ENCODE results near the gene REPS1. TPM values are rescaled to one million over a fixed set of nuclear protein-coding genes. Genes with fewer than 3 reads are reported as not detected.

REPS1 gene
- total and polyA plus RNA-seq, 7 experiments from 2014 or later: 24.7 to 74.6 (median 65.4) TPM

DNA sequence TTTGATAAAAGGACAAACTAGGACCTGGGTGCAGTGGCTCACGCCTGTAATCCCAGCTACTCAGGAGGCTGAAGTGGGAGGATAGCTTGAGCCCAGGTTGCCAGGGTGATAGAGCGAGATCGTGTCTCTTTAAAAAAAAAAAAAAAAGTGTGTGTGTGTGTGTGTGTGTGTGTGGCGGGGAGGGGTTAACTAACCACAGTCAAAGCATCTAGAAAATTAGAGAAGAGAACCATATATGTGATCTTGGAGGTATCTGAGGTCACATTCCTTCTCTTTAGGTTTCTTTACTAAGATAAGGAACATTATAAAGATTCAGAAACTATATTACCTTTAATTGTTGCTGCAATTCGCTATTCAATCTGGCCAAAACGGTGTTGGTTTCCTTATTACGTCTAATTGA is 80.9 kb downstream of the REPS1 start:
- no peaks in the 10 kb centered on the region for H3K9me3 ChIP-seq (ENCODE audit: control insufficient read depth in 2 of 3, low read length in 3 of 3)
- intact Hi-C loops (cut with micrococcal nuclease): no loop called here
- H3K27ac ChIP-seq (ENCODE audit: low read depth, low read length): no peak overlapping the region
- Mint-ChIP-seq H3K36me3 (peaks cover 20 to 68% (median 49%) of the 10 kb centered on the region in 5 donors), H3K4me1 (peaks cover 0 to 5% (median 0%) of the 10 kb centered on the region in 7 donors), H3K27me3 (no peaks in the 10 kb centered on the region), H3K4me3 (no peak overlapping the region), H3K27ac (peak overlapping the region in 2 of 9 donors; percentile 12 to 14), H3K9me3 (no peaks in the 10 kb centered on the region)
- DNase-seq: no peak
- H3K4me1 ChIP-seq (ENCODE audit: control insufficient read depth in 2 of 2, insufficient read depth in 2 of 2, low read length in 2 of 2): no peaks in the 10 kb centered on the region
- H3K4me3 ChIP-seq (ENCODE audit: low read length): no peak overlapping the region
- POLR2A ChIA-PET: no interaction called here
- H3K36me3 ChIP-seq (ENCODE audit: control insufficient read depth in 2 of 3, insufficient read depth in 3 of 3, low read length in 3 of 3): peaks cover 0 to 76% (median 30%) of the 10 kb centered on the region in 3 experiments
- CTCF ChIA-PET: no interaction called here
- no peak for ATAC-seq
- H3K27me3 ChIP-seq (ENCODE audit: control insufficient read depth in 2 of 2, insufficient read depth in 2 of 2, low read length in 2 of 2): no peaks in the 10 kb centered on the region

DNA sequence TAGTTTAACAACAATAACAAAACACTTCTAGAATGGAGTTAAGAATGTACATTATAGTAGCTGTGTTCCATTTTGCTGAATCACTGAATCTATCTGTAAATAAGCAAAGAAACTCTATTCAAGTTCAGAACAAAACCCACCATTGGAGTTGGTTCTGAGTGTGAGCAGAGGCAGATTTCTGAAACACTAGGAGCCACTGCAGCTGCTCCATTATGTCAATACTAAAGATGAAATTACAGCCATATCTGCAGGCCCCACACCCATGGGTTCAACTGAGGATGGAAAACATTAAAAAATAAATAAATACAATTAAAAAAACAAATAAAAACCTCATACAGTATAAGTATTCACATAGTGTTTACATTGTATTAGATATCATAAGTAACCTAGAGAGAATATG is 91.0 kb downstream of the REPS1 start:
- intact Hi-C loops (cut with micrococcal nuclease): no loop called here

DNA sequence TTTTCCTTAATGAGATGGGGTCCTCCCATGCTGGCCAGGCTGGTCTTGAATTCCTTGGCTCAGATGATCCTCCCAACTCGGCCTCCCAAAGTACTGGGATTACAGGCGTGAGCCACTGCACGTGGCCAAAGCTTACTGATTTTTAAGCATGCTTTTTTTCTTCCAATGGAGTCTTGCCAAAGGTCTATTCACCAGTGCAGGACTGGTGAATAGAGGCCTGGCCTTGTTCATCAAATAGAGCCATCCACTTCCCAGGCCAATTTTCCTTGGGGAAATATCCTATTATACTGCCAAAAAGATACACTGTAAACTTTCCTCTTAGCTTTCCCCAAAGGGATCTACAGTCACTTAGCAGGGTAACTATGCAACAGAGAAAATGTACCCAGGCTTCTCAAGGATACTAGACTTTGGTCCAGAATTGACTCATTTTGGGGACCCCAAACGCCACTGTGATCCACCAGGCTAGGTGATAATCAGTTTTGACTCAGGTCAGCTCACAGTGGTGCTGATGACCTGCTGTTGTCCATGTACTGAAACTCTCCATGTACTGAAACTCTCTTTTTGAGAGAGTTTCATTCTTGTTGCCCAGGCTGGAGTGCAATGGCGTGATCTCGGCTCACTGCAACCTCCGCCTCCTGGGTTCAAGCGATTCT is 91.8 kb downstream of the REPS1 start:
- Histone ChIP-seq H3K4me1 (ENCODE audit: control insufficient read depth in 2 of 2, insufficient read depth in 2 of 2, low read length in 2 of 2) (no peaks in the 10 kb centered on the region), H3K9me3 (ENCODE audit: control insufficient read depth in 2 of 3, low read length in 3 of 3) (no peaks in the 10 kb centered on the region), H3K27ac (ENCODE audit: low read depth, low read length) (no peak overlapping the region), H3K36me3 (ENCODE audit: control insufficient read depth in 2 of 3, insufficient read depth in 3 of 3, low read length in 3 of 3) (peaks cover 0 to 12% (median 0%) of the 10 kb centered on the region in 3 experiments), H3K4me3 (ENCODE audit: low read length) (no peak overlapping the region), H3K27me3 (ENCODE audit: control insufficient read depth in 2 of 2, insufficient read depth in 2 of 2, low read length in 2 of 2) (no peaks in the 10 kb centered on the region)
- ATAC-seq (no peak), DNase-seq (no peak)
- Mint-ChIP-seq H3K27ac (no peak overlapping the region), H3K27me3 (no peaks in the 10 kb centered on the region), H3K4me3 (no peak overlapping the region), H3K36me3 (peaks cover 4 to 39% (median 32%) of the 10 kb centered on the region in 5 donors), H3K9me3 (peaks cover 0 to 11% (median 0%) of the 10 kb centered on the region in 11 donors), H3K4me1 (no peaks in the 10 kb centered on the region)
- intact Hi-C loops (cut with micrococcal nuclease): no loop called here
- POLR2A ChIA-PET: interaction anchor here (0.6 kb wide), 1 partner anchor 53 kb away, joined by 3 read pairs; no protein-coding TSS in a partner anchor
- CTCF ChIA-PET: interaction anchor here (0.7 kb wide), 1 partner anchor 46 kb away, joined by 7 read pairs; no protein-coding TSS in a partner anchor

More for the DNA sequence above, 91.0 kb downstream of the REPS1 start:
- Mint-ChIP-seq H3K4me3 (no peak overlapping the region), H3K36me3 (peaks cover 4 to 38% (median 36%) of the 10 kb centered on the region in 5 donors), H3K27ac (peak overlapping the region in 1 of 9 donors; percentile 15), H3K27me3 (no peaks in the 10 kb centered on the region), H3K9me3 (peaks cover 0 to 6% (median 0%) of the 10 kb centered on the region in 11 donors), H3K4me1 (no peaks in the 10 kb centered on the region)
- Histone ChIP-seq H3K4me1 (ENCODE audit: control insufficient read depth in 2 of 2, insufficient read depth in 2 of 2, low read length in 2 of 2) (no peaks in the 10 kb centered on the region), H3K27ac (ENCODE audit: low read depth, low read length) (no peak overlapping the region), H3K36me3 (ENCODE audit: control insufficient read depth in 2 of 3, insufficient read depth in 3 of 3, low read length in 3 of 3) (peaks cover 0 to 20% (median 0%) of the 10 kb centered on the region in 3 experiments), H3K4me3 (ENCODE audit: low read length) (no peak overlapping the region), H3K9me3 (ENCODE audit: control insufficient read depth in 2 of 3, low read length in 3 of 3) (no peaks in the 10 kb centered on the region), H3K27me3 (ENCODE audit: control insufficient read depth in 2 of 2, insufficient read depth in 2 of 2, low read length in 2 of 2) (no peaks in the 10 kb centered on the region)
- ATAC-seq: no peak
- DNase-seq: no peak
- CTCF ChIA-PET: no interaction called here
- POLR2A ChIA-PET: no interaction called here

DNA sequence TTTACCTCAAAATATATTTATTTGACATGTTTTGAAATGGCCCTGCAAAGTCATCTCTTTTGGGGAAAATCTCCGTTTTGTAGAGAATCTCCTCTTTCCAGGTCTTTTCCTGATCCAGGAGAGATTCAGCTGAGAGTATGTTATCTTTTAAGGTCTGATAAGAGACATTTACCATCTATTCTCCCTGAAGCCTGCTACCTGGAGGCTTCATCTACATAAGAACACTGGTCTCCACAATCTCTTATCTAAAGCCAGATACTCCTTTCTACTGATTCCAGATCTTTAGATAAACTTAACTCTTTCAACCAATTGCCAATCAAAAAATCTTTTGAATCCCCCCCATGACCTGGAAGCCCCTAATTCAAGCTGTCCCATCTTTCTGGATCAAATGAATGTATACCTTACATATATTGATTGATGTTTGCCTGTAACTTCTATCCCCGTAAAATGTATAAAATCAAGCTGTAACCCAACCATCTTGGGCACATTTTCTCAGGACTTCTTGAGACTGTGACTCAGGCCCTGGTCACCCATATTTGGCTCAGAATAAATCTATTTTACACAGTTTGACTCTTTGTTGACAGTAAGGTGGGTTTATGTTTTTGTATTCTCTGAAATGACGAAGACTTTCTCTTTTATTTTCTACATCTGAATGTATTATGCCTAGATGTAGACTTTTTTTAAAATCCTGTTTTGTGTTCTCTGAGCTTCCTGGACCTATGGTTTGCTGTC is 96.6 kb downstream of the REPS1 start:
- Histone ChIP-seq H3K27ac (ENCODE audit: low read depth, low read length) (no peak overlapping the region), H3K9me3 (ENCODE audit: control insufficient read depth in 2 of 3, low read length in 3 of 3) (no peaks in the 10 kb centered on the region), H3K4me3 (ENCODE audit: low read length) (no peak overlapping the region), H3K4me1 (ENCODE audit: control insufficient read depth in 2 of 2, insufficient read depth in 2 of 2, low read length in 2 of 2) (no peaks in the 10 kb centered on the region), H3K36me3 (ENCODE audit: control insufficient read depth in 2 of 3, insufficient read depth in 3 of 3, low read length in 3 of 3) (no peaks in the 10 kb centered on the region), H3K27me3 (ENCODE audit: control insufficient read depth in 2 of 2, insufficient read depth in 2 of 2, low read length in 2 of 2) (no peaks in the 10 kb centered on the region)
- Mint-ChIP-seq H3K36me3 (peaks cover 0 to 10% (median 0%) of the 10 kb centered on the region in 5 donors), H3K27ac (peak overlapping the region in 1 of 9 donors; percentile 60), H3K4me3 (no peak overlapping the region), H3K4me1 (no peaks in the 10 kb centered on the region), H3K27me3 (no peaks in the 10 kb centered on the region), H3K9me3 (peaks cover 0 to 16% (median 0%) of the 10 kb centered on the region in 11 donors)
- intact Hi-C loops (cut with micrococcal nuclease): no loop called here
- DNase-seq: no peak
- POLR2A ChIA-PET: no interaction called here
- CTCF ChIA-PET: no interaction called here
- ATAC-seq: no peak

DNA sequence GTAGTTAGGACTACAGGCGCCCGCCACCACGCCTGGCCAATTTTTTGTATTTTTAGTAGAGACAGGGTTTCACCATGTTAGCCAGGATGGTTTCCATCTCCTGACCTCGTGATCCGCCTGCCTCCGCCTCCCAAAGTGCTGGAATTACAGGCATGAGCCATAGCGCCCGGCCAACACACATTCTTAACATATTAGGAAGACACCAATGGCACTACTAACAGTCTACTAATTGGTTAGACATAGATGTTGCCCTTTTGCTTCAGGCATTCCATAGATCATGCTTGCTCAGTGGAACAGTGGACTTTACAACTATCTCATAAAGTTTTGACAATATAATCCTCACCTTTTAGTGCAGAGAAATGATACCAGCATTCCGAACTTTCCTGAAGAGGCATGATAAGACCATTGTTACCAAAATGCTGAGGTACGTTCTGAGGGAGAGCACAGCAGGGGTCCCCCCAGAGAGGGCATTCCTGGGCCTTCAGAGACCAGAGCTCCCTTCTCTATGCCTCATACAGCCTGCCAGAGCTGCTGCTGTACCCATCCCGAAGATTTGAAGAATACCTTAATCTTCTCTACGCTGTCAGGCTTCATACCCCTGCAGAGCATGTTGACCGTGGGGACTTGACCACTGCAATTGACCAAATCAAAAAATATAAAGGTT is 102.8 kb downstream of the REPS1 start:
- ChIA-PET CTCF (no interaction called here), POLR2A (no interaction called here)
- H3K27me3 Mint-ChIP-seq: no peaks in the 10 kb centered on the region
- Histone ChIP-seq H3K36me3 (ENCODE audit: control insufficient read depth in 2 of 3, insufficient read depth in 3 of 3, low read length in 3 of 3) (no peaks in the 10 kb centered on the region), H3K9me3 (ENCODE audit: control insufficient read depth in 2 of 3, low read length in 3 of 3) (no peaks in the 10 kb centered on the region), H3K4me1 (ENCODE audit: control insufficient read depth in 2 of 2, insufficient read depth in 2 of 2, low read length in 2 of 2) (no peaks in the 10 kb centered on the region), H3K27ac (ENCODE audit: low read depth, low read length) (no peak overlapping the region), H3K4me3 (ENCODE audit: low read length) (no peak overlapping the region), H3K27me3 (ENCODE audit: control insufficient read depth in 2 of 2, insufficient read depth in 2 of 2, low read length in 2 of 2) (no peaks in the 10 kb centered on the region)
- DNase-seq (no peak), ATAC-seq (no peak)
- H3K4me1 Mint-ChIP-seq: no peaks in the 10 kb centered on the region
- peaks cover 0 to under 1% (median 0%) of the 10 kb centered on the region in 5 donors for H3K36me3 Mint-ChIP-seq
- H3K27ac Mint-ChIP-seq: no peak overlapping the region
- H3K4me3 Mint-ChIP-seq: no peak overlapping the region
- H3K9me3 Mint-ChIP-seq: no peaks in the 10 kb centered on the region
- intact Hi-C loops (cut with micrococcal nuclease): no loop called here

DNA sequence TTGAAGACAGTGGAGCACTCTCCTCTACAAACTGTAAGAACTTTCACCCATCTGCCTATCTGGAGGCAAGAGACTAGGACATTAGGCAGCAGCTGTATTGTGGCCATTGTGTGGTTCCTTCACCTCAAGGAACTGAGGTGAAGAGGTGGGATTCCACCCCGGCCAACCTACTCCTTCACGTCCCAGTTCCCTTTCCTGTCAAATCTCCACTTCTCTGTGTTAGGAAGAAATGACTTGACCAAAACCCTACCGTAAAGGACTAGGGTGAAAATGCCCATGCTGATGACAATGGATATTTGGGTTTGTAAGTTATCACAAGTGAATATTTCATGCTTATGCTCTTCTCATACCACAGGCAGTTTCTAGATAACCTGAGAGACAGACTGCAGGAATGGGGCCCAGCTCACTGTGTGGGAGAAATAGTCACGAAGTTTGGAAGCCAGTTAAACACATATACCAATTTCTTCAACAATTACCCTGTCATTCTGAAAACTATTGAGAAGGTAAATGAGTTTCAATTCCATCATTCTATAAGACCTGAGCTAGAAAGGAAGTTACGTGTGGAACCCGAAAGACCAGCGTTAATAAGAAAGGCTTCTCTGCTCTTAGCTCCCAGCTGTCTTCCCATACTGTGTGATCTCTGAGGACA is 105.6 kb downstream of the REPS1 start:
- no peaks in the 10 kb centered on the region for H3K4me1 ChIP-seq (ENCODE audit: control insufficient read depth in 2 of 2, insufficient read depth in 2 of 2, low read length in 2 of 2)
- peaks cover 0 to 4% (median 0%) of the 10 kb centered on the region in 5 donors for H3K27me3 Mint-ChIP-seq
- CTCF ChIA-PET: no interaction called here
- no peaks in the 10 kb centered on the region for H3K9me3 ChIP-seq (ENCODE audit: control insufficient read depth in 2 of 3, low read length in 3 of 3)
- POLR2A ChIA-PET: no interaction called here
- no peaks in the 10 kb centered on the region for H3K27me3 ChIP-seq (ENCODE audit: control insufficient read depth in 2 of 2, insufficient read depth in 2 of 2, low read length in 2 of 2)
- no peaks in the 10 kb centered on the region for H3K4me1 Mint-ChIP-seq
- no peak overlapping the region for H3K4me3 ChIP-seq (ENCODE audit: low read length)
- ATAC-seq (no peak), DNase-seq (no peak)
- peaks cover 0 to 3% (median 0%) of the 10 kb centered on the region in 5 donors for H3K36me3 Mint-ChIP-seq
- H3K36me3 ChIP-seq (ENCODE audit: control insufficient read depth in 2 of 3, insufficient read depth in 3 of 3, low read length in 3 of 3): no peaks in the 10 kb centered on the region
- H3K9me3 Mint-ChIP-seq: peaks cover 0 to 2% (median 0%) of the 10 kb centered on the region in 11 donors
- H3K27ac ChIP-seq (ENCODE audit: low read depth, low read length): no peak overlapping the region
- no peak overlapping the region for H3K4me3 Mint-ChIP-seq
- intact Hi-C loops (cut with micrococcal nuclease): no loop called here
- peak overlapping the region in 1 of 9 donors; percentile 26 for H3K27ac Mint-ChIP-seq

Data from naive thymus-derived CD4-positive, alpha-beta T cell (primary cell).